K562 (cell line): ENCODE measurements around the gene AURKB. TPM values are rescaled to one million over a fixed set of nuclear protein-coding genes. Genes with fewer than 3 reads are reported as not detected.

Experiments used
- CBX3 ChIP-seq, 2 experiments: IDR thresholded peaks; 1 replicate in 1 of 2; 2 replicates in 1 of 2; pipeline ENCODE4 v1.6.1; 2012; ENCODE audit warnings: inconsistent platforms in 2 of 2, low read length in 2 of 2, borderline replicate concordance in 1 of 2, control low read depth in 1 of 2
- CCAR2 ChIP-seq: fragments of 200-400 bp; formaldehyde crosslinking; IDR thresholded peaks from 2 replicates; pipeline ENCODE4 v1.6.1; 2017; ENCODE audit warnings: mild to moderate bottlenecking, low read depth, low read length
- E2F4 ChIP-seq: sonication (generic); formaldehyde crosslinking; IDR thresholded peaks from 2 replicates; pipeline ENCODE4 v1.8.0; 2022; ENCODE audit warnings: mild to moderate bottlenecking, low read depth, missing genetic modification reagents
- FOXK1 ChIP-seq: sonication (generic); formaldehyde crosslinking; IDR thresholded peaks from 2 replicates; pipeline ENCODE4 v1.8.0; 2022; ENCODE audit warnings: missing genetic modification reagents, mild to moderate bottlenecking, borderline replicate concordance
- FOXO4 ChIP-seq: fragments of 450-650 bp; formaldehyde crosslinking; IDR thresholded peaks from 2 replicates; pipeline ENCODE4 v1.4.0; 2020; ENCODE audit warnings: mild to moderate bottlenecking, moderate library complexity
- NCOA4 ChIP-seq: fragments of 450-650 bp; IDR thresholded peaks from 2 replicates; pipeline ENCODE4 v1.6.1; 2018; ENCODE audit warnings: mild to moderate bottlenecking; ENCODE audit not compliant: partially characterized antibody
- NRF1 ChIP-seq, 2 experiments: fragments of 450-650 bp; IDR thresholded peaks in 1 of 2; conservative IDR thresholded peaks in 1 of 2; 2 replicates each; pipeline ENCODE4 v1.6.1; 2014; ENCODE audit warnings: mild to moderate bottlenecking in 2 of 2
- ZBTB43 ChIP-seq: sonication (generic); formaldehyde crosslinking; IDR thresholded peaks from 2 replicates; pipeline ENCODE4 v1.8.0; 2023; ENCODE audit warnings: mild to moderate bottlenecking, missing genetic modification reagents
- ZNF212 ChIP-seq: fragments of 450-650 bp; formaldehyde crosslinking; IDR thresholded peaks from 2 replicates; pipeline ENCODE4 v1.4.0; 2020; ENCODE audit warnings: mild to moderate bottlenecking
- ZNF23 ChIP-seq: fragments of 250-450 bp; sonication (Bioruptor Pico); IDR thresholded peaks from 2 replicates; pipeline ENCODE4 v1.4.0; 2020; ENCODE audit warnings: mild to moderate bottlenecking
- ZNF311 ChIP-seq: fragments of 250-450 bp; sonication (Bioruptor Pico); IDR thresholded peaks from 2 replicates; pipeline ENCODE4 v1.4.0; 2020; ENCODE audit warnings: mild to moderate bottlenecking, moderate library complexity
- ZNF407 ChIP-seq: fragments of 450-650 bp; IDR thresholded peaks from 2 replicates; pipeline ENCODE4 v1.6.1; 2016; ENCODE audit warnings: low read depth
- ZNF512 ChIP-seq: IDR thresholded peaks from 2 replicates; pipeline ENCODE4 v1.6.1; 2016; ENCODE audit warnings: missing genetic modification characterization, missing compliant biosample characterization
- polyA plus RNA-seq, 8 experiments: library from polyadenylated mRNA; depleted of rRNA in 4 of 8; stranded (reverse) in 5 of 8; unstranded in 3 of 8; fragments of >200 nt; fragmentation: Nextera tagmentation in 2 of 8; fragmentation: Illumina TruSeq in 1 of 8; extraction: Ambion mirVana in 2 of 8; extraction: Trizol in 1 of 8; gene quantifications; 2 replicates each; pipeline versions ENCODE4 v1.2.1 to v1.2.3, GENCODE V29; 2011 to 2014; ENCODE audit warnings: inconsistent platforms in 1 of 8, missing spikeins in 1 of 8
- total RNA-seq, 7 experiments: library from RNA; depleted of rRNA in 6 of 7; stranded (reverse); fragments of >200 nt in 6 of 7; fragmentation: Illumina TruSeq in 2 of 7; extraction: Trizol in 2 of 7; gene quantifications; 2 replicates each; pipeline versions ENCODE4 v1.2.1 to v1.2.3, GENCODE V29; 2011 to 2021; ENCODE audit warnings: low replicate concordance in 1 of 7

The AURKB gene
- total and polyA plus RNA-seq, 9 of the 15 experiments (the other 6 are each of a cell fraction or from before 2014, with no cell fraction given), result 27.2 to 114 (median 74.8) TPM

- 0 out of 2 replicates have a peak, but pooled peaks have one; percentile 26 for TF ChIP-seq E2F4 (CRISPR knock-in tag)
- TF ChIP-seq ZBTB43, result peak; percentile 81; the same call in 1 of the 2 replicates
- peak in 1 of 2 experiments; percentile 49; a peak in 1 of 3 replicates for TF ChIP-seq CBX3 (IDR thresholded peaks at IDR 0.05; ENCODE audit: borderline replicate concordance in 1 of 2, low read length in 2 of 2)
- peak; percentile 63; the same call in 1 of the 2 replicates for TF ChIP-seq ZNF407
- no peak for TF ChIP-seq ZNF512 (tag)
- no peak for TF ChIP-seq FOXO4 (CRISPR knock-in tag)
- TF ChIP-seq NCOA4, result no peak
- no peak for TF ChIP-seq FOXK1 (CRISPR knock-in tag)
- no peak for TF ChIP-seq CCAR2
- TF ChIP-seq ZNF23, result no peak
- TF ChIP-seq NRF1 (conservative IDR thresholded peaks at IDR 0.05 in 1 of 2, IDR thresholded peaks at IDR 0.05 in 1 of 2), result peak; percentile 29 to 53; a peak in 2 of 4 replicates
- no peak for TF ChIP-seq ZNF311 (CRISPR knock-in tag)
- no peak for TF ChIP-seq ZNF212
Observed at GRCh38 chr17:8187517-8188262, 22.7 kb downstream of the AURKB start (continued).
